Posterior vena cava (tissue), 2 donors: ENCODE measurements around the gene C12orf57. TPM values are rescaled to one million over a fixed set of nuclear protein-coding genes. Genes with fewer than 3 reads are reported as not detected.

Experiments used
- DNase-seq: peaks from one replicate; pipeline ENCODE4 v3.0.0-alpha.2; 2020; ENCODE audit warnings: low spot score
- intact Hi-C, 2 donors: fragments of 100-400 bp; cut with DNase I; formaldehyde crosslinking; loops; one replicate each; pipeline versions ENCODE4 v1.14.1 to v1.14.2; 2022 to 2023
- total RNA-seq, 2 donors: library from RNA; stranded (reverse); fragmentation: NEBNext Ultra II Directional; extraction: Animal tissue kit (Norgen Biotek cat#: 25700); gene quantifications; one replicate each; pipeline ENCODE4 v1.2.1, GENCODE V29; 2021
- donor health status: DM: yes; HTN: yes; CAD: no.
- donor health status: DM: yes; HTN: yes; CAD: no.

C12orf57 gene
- total RNA-seq, 2 donors from 2014 or later, result 189 to 206 TPM

DNA sequence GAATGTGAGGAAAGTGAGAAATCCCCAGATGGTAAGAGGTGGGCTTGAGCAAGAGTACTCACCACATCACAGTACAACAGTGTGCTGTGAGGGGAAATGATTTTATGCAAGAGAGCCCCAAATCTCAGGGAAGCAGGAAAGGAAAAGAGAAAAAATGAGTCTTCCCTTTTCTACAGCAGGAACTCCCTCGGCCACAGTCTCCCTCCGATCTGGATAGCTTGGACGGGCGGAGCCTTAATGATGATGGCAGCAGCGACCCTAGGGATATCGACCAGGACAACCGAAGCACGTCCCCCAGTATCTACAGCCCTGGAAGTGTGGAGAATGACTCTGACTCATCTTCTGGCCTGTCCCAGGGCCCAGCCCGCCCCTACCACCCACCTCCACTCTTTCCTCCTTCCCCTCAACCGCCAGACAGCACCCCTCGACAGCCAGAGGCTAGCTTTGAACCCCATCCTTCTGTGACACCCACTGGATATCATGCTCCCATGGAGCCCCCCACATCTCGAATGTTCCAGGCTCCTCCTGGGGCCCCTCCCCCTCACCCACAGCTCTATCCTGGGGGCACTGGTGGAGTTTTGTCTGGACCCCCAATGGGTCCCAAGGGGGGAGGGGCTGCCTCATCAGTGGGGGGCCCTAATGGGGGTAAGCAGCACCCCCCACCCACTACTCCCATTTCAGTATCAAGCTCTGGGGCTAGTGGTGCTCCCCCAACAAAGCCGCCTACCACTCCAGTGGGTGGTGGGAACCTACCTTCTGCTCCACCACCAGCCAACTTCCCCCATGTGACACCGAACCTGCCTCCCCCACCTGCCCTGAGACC lies 8.2 kb upstream of the C12orf57 start:
- intact Hi-C loops, result no loop called here
- no peak for DNase-seq

DNA sequence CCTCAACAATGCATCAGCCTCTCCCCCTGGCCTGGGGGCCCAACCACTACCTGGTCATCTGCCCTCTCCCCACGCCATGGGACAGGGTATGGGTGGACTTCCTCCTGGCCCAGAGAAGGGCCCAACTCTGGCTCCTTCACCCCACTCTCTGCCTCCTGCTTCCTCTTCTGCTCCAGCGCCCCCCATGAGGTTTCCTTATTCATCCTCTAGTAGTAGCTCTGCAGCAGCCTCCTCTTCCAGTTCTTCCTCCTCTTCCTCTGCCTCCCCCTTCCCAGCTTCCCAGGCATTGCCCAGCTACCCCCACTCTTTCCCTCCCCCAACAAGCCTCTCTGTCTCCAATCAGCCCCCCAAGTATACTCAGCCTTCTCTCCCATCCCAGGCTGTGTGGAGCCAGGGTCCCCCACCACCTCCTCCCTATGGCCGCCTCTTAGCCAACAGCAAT lies 7.6 kb upstream of the C12orf57 start:
- no peak for DNase-seq
- intact Hi-C loops, result no loop called here

DNA sequence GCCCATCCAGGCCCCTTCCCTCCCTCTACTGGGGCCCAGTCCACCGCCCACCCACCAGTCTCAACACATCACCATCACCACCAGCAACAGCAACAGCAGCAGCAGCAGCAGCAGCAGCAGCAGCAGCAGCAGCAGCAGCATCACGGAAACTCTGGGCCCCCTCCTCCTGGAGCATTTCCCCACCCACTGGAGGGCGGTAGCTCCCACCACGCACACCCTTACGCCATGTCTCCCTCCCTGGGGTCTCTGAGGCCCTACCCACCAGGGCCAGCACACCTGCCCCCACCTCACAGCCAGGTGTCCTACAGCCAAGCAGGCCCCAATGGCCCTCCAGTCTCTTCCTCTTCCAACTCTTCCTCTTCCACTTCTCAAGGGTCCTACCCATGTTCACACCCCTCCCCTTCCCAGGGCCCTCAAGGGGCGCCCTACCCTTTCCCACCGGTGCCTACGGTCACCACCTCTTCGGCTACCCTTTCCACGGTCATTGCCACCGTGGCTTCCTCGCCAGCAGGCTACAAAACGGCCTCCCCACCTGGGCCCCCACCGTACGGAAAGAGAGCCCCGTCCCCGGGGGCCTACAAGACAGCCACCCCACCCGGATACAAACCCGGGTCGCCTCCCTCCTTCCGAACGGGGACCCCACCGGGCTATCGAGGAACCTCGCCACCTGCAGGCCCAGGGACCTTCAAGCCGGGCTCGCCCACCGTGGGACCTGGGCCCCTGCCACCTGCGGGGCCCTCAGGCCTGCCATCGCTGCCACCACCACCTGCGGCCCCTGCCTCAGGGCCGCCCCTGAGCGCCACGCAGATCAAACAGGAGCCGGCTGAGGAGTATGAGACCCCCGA lies 7.0 kb upstream of the C12orf57 start:
- intact Hi-C loops, result no loop called here

DNA sequence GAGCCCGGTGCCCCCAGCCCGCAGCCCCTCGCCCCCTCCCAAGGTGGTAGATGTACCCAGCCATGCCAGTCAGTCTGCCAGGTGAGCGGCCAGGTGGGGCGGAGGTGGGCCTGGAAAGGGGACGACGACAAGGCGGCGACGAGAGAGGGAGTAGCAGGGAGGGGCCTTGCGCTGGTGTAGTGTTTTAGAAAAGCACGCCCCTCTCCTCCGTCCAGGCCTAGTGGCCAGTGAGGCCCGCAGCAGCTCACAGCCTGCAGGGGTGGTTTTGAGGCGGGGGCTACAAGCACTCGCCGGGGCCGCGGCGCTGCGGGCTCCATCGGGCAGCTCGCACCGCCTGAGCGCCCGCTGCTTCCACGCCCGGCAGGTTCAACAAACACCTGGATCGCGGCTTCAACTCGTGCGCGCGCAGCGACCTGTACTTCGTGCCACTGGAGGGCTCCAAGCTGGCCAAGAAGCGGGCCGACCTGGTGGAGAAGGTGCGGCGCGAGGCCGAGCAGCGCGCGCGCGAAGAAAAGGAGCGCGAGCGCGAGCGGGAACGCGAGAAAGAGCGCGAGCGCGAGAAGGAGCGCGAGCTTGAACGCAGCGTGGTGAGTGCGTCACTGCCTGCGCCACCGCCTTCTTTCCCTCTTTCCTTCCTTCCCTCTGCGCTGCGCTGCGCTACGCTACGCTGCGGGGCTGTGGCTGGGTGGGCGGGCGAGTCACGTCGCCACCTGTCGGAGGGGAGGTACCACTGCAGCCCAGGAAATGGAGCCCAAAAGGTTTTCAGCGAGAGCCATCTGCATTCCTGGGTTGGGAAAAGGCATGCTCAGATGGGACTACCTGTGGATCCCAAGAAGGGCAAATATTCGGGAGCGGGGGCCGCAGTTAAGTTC lies 6.1 kb upstream of the C12orf57 start:
- peak; percentile 98 for DNase-seq
- intact Hi-C loops, result loop anchor here in 1 of 2 donors (2.0 kb wide), 1 partner anchor 67 kb away; no protein-coding TSS in a partner anchor

More for the DNA sequence above, 7.0 kb upstream of the C12orf57 start:
- DNase-seq, result no peak

DNA sequence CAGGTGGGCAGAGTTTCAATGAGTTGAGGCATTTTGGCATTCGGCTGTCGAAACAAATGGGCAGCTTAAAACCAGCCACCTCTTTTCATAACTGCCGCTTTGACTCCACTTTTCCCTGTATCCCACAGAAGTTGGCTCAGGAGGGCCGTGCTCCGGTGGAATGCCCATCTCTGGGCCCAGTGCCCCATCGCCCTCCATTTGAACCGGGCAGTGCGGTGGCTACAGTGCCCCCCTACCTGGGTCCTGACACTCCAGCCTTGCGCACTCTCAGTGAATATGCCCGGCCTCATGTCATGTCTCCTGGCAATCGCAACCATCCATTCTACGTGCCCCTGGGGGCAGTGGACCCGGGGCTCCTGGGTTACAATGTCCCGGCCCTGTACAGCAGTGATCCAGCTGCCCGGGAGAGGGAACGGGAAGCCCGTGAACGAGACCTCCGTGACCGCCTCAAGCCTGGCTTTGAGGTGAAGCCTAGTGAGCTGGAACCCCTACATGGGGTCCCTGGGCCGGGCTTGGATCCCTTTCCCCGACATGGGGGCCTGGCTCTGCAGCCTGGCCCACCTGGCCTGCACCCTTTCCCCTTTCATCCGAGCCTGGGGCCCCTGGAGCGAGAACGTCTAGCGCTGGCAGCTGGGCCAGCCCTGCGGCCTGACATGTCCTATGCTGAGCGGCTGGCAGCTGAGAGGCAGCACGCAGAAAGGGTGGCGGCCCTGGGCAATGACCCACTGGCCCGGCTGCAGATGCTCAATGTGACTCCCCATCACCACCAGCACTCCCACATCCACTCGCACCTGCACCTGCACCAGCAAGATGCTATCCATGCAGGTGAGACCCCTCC lies 5.2 kb upstream of the C12orf57 start:
- intact Hi-C loops, result loop anchor here in 1 of 2 donors (2.0 kb wide), 1 partner anchor 68 kb away; no protein-coding TSS in a partner anchor
- DNase-seq, result peak; percentile 84

DNA sequence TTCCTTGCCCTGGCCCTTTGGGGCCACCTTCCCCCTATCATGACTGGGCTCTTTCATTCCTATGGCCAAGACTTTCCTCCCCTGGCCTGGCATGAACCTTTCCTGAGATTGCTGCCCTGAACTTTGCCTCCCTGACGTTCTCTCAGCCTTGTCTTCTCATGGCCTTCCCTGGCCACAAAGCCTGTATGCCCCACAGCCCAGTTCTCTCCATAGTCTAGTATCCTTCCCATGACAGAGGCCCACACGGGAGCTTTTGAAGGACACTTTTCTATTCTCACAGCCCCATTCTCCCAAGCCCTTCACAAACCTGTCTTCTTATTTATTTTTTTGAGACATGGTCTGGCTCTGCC lies 4.7 kb upstream of the C12orf57 start:
- no peak for DNase-seq
- intact Hi-C loops, result loop anchor here in 1 of 2 donors (2.0 kb wide), 1 partner anchor 68 kb away; no protein-coding TSS in a partner anchor

DNA sequence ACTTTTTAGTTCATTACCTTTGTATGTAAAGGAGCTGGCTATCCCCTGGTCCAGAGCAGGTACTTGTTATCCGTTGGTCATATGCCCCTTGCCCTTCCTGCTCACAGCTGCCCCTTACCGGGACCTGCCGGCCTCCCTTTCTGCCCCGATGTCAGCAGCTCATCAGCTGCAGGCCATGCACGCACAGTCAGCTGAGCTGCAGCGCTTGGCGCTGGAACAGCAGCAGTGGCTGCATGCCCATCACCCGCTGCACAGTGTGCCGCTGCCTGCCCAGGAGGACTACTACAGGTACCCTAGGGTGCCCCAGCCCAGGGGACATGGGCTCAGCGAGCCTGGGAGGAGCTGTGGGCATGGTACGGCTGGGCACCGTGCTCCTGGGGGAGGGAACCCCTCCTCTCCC lies 2.6 kb upstream of the C12orf57 start:
- DNase-seq, result no peak
- intact Hi-C loops, result no loop called here

DNA sequence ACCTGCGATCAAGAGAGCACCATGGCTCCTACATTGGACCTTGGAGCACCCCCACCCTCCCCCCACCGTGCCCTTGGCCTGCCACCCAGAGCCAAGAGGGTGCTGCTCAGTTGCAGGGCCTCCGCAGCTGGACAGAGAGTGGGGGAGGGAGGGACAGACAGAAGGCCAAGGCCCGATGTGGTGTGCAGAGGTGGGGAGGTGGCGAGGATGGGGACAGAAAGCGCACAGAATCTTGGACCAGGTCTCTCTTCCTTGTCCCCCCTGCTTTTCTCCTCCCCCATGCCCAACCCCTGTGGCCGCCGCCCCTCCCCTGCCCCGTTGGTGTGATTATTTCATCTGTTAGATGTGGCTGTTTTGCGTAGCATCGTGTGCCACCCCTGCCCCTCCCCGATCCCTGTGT lies 2.0 kb upstream of the C12orf57 start:
- peak; percentile 83 for DNase-seq

DNA sequence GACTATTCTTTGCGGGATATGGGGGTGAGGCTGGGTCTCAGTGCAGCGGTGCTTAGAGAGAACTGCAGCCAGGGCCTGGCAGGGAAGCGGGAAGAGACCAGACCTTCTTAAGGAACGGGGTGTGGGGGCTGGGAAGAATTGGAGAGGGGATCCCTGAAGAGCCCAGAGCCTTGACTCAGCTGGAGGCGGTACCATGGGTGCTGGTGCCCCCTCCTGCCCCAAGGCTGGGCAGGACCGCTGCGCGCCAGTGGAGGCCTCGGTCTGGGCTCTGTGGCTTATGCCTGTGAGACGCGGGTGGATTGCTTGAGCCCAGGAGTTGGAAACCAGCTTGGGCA lies 1.5 kb upstream of the C12orf57 start:
- intact Hi-C loops, result no loop called here
- no peak for DNase-seq

More for the DNA sequence above, 2.0 kb upstream of the C12orf57 start:
- intact Hi-C loops, result no loop called here

DNA sequence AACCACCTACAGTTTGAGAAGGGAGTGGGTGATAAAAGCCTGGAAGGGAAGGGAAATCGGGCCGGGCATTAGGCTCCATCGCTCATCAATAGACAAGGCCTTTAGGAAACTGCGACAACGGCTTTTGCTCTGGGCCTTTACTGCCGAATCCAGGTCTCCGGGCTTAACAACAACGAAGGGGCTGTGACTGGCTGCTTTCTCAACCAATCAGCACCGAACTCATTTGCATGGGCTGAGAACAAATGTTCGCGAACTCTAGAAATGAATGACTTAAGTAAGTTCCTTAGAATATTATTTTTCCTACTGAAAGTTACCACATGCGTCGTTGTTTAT lies 467 bp upstream of the C12orf57 start:
- DNase-seq, result peak; percentile 90
- intact Hi-C loops, result no loop called here

DNA sequence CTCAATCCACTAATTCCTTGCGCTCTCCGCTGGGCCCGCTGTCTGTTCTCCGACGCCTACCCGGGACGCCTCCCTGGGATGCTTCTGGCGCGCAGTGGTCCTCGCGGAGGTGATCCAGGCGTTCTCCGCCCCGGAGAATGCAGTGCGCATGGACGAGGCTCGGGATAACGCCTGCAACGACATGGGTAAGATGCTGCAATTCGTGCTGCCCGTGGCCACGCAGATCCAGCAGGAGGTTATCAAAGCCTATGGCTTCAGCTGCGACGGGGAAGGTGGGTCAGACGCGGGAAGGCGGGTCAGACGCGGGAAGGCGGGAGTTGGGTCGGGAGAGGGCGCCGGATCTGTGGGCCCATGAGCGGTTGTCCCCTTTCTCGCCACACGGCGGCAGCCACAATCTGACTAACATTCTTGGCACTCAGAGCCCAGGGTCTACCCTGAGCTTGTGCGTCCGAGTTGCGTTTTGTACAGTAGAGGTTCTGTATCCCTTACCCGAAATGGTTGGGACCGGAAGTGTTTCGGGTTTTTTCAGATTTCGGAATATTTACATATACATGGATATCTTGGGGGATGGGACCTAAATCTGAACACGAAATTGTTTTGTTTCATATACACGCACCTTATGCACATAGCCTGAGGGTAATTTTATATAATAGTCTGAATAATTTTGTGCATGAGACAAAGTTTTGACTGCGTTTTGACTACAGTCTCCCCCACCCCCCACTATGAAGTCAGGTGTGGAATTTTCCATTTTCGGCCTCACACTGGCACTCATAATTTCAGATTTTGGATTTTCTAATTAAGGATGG lies 762 bp downstream of the C12orf57 start:
- DNase-seq, result peak; percentile 98
- intact Hi-C loops, result no loop called here

DNA sequence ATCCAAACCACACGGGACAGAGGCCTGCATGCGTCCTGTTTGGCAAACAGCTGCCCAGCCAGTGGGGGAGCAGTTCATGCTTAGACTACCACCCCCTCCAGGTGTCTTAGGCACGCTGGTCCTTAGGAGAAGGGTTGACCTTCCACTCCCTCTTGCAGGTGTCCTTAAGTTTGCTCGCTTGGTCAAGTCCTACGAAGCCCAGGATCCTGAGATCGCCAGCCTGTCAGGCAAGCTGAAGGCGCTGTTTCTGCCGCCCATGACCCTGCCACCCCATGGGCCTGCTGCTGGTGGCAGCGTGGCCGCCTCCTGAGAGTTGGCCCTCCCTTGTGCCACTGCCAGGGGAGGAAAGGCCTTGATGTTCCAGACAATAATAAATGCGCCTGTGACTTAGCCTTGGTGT lies 1.8 kb downstream of the C12orf57 start:
- DNase-seq, result no peak
- intact Hi-C loops, result no loop called here

DNA sequence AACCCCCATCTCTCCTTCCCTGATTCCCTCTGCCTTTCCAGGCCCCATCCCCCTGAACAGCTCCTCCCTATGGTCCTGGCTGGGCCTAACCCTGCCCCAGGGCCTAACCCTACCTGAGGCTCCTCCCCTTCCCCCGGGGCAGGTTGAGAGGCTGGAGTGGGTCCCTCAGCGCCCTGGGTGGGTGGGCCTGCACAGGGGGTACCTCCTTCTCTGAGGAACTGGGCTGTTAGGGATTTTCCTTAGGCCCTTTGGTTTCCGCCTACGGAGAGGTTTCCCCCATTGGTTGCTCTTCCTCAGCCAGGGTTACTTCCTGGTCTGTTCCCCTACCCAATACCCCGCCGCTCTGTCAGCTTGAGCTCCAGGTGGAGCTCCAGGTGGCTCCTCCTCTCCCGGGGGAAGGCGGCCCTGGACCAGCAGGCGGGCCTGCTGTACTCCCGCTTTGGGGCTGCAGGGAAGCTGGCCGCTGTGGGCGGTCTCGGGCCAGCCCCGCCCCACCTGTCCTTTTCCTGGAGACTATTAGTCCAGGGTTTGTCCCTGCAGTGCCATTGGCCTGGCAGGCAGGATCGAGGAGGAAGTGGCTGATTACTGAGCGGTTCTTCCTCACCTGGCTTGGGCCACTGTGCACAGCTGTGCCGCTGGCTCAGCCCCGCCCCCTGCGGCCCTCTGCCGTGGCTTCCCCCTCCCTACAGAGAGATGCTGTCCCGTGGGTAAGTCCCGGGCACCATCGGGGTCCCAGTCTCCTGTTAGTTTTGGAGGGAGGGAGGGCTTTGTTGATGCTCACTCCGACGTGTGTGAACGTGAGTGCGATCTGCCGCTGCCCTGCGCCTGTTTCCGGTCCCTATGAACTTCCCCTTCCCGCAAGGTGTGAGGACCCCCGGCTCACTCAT lies 2.5 kb downstream of the C12orf57 start:
- DNase-seq, result peak; percentile 87
- intact Hi-C loops, result no loop called here

DNA sequence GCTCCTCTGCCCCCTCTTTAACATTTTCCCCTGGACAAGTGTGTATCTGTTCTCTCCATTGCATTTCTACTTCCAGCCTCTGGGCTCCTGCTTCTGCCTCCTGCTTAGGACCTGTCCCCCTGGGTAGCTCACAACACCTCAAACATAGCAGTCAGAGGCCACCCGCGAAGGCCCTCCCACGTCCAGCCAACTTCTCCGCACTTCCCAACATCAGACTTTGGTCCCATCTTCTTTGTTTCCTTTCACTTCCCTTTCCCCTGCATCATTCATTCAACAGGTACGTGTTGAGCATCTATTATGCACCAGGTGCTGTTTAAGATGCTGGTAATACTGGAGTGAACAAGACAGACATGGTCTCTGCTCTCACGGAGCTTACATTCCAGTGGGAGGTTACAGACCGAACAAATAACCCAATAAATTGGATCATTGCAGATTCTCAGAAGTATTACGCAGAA lies 3.1 kb downstream of the C12orf57 start:
- no peak for DNase-seq
- intact Hi-C loops, result no loop called here

DNA sequence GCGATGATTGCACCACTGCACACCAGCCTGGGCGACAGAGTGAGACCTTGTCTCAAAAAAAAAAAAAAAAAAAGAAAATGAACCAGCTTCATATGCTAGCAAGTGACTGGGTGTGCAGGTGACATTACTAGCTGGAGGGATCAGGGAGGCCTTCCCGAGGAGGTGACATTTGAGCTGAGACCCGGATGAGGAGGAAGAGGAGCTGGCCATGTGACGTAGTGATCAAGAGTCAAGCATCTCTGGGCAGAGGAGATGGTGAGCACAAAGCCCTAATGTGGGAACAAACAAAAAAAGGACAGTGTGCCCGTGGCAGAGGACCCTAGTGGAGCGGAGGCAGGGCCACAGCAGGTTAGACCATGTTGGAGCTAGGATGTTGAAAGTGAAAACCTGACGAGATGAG lies 3.8 kb downstream of the C12orf57 start:
- DNase-seq, result peak; percentile 45
- intact Hi-C loops, result no loop called here

DNA sequence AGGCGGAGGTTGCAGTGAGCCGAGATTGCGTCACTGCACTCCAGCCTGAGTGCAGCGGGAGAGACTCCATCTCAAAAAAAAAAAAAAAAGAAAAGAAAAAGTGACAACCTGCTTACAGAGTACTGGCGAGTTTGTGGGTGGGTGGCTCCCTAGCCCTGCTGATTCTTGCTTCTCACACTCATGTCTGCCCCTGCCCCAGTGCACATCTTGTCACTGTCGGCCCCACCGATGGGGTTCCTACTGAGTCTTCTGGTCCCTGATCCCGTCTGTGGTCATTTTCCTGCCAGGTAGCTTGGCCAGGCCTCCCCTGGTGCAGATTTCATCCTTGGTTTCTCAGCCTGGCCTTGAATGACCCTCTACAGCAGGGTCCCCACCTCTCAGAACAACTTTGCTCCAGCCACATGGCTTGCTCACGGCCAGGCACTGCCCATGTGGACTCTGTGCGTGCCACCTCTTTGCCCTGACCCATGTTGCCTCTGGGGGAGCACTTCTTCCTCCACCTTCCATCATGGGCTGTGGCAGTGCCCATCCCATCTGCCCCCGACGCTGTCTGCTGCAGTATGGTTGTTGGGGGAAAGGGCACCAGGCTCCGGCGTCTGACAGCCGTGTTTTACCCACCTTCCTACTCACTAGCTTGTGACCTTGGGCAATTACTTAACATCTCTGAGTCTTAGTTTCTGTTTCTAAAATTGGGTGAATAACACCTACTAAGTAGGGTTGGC lies 5.2 kb downstream of the C12orf57 start:
- intact Hi-C loops, result no loop called here
- peak; percentile 66 for DNase-seq
